ENCODE measurements around the gene GABBR2. TPM values are rescaled to one million over a fixed set of nuclear protein-coding genes. Genes with fewer than 3 reads are reported as not detected.
A peak's percentile ranks its signal among the peaks of the same experiment; 100 is the strongest.

The GABBR2 gene
- total and polyA plus RNA-seq, 9 of the 15 experiments (the other 6 are each of a cell fraction or from before 2014, with no cell fraction given): 0.15 to 1.9 (median 0.32) TPM

- peak; percentile 43; the same call in 1 of the 2 replicates for TF ChIP-seq ZBTB40 (IDR thresholded peaks at IDR 0.05)
- no peak for TF ChIP-seq ZBTB40 (CRISPR knock-in tag; IDR thresholded peaks at IDR 0.05)
- TF ChIP-seq RBM25 (IDR thresholded peaks at IDR 0.05; ENCODE audit: low read depth, low read length, severe bottlenecking): no peak
- TF ChIP-seq NR2C1 (IDR thresholded peaks at IDR 0.05): no peak
- 0 out of 2 replicates have a peak, but pooled peaks have one; percentile 51 for TF ChIP-seq NR2C1 (tag; IDR thresholded peaks at IDR 0.05)
- TF ChIP-seq CREB3L1 (IDR thresholded peaks at IDR 0.05; ENCODE audit: borderline replicate concordance, low read depth): peak; percentile 66; the same call in 1 of the 2 replicates
- peak; percentile 93 for TF ChIP-seq HCFC1 (IDR thresholded peaks at IDR 0.05; ENCODE audit: low read depth, low read length)
- no peak for TF ChIP-seq BRD4 (IDR thresholded peaks at IDR 0.05)
- TF ChIP-seq NBN (IDR thresholded peaks at IDR 0.05; ENCODE audit: low read depth): no peak
- no peak for TF ChIP-seq ZKSCAN1 (IDR thresholded peaks at IDR 0.05; ENCODE audit: low read depth, low read length)
- no peak for TF ChIP-seq RUNX1 (IDR thresholded peaks at IDR 0.05; ENCODE audit: low read depth)
- no peak for TF ChIP-seq MCM3 (IDR thresholded peaks at IDR 0.05)
- peak in 1 of 2 experiments; percentile 47; a peak in 1 of 4 replicates for TF ChIP-seq MNT (conservative IDR thresholded peaks at IDR 0.05)
- TF ChIP-seq SUPT5H (IDR thresholded peaks at IDR 0.05): peak; percentile 30; the same call in 1 of the 2 replicates
- TF ChIP-seq ILF3 (IDR thresholded peaks at IDR 0.05; ENCODE audit: borderline replicate concordance): no peak
- 0 out of 2 replicates have a peak, but pooled peaks have one; percentile 20 for TF ChIP-seq ZNF431 (CRISPR knock-in tag; IDR thresholded peaks at IDR 0.05)
- no peak for TF ChIP-seq E2F3 (CRISPR knock-in tag; IDR thresholded peaks at IDR 0.05)
- no peak for TF ChIP-seq SRSF9 (IDR thresholded peaks at IDR 0.05; ENCODE audit: borderline replicate concordance, low read depth, low read length)
- TF ChIP-seq ZFP1 (CRISPR knock-in tag; IDR thresholded peaks at IDR 0.05): no peak
These were observed 298.5 kb downstream of the GABBR2 start (continued) for GRCh38 chr9:98410185-98410697.

Data from K562 (cell line).